Natural killer cell (primary cell): Measurements from ENCODE around the gene ARL11. TPM values are rescaled to one million over a fixed set of nuclear protein-coding genes. Genes with fewer than 3 reads are reported as not detected.
"Not testable (repeated sequence)": the region's sequence is repeated elsewhere in the genome, so short reads cannot be mapped to it uniquely, and the experiment has no call there.

Source experiments
- ATAC-seq, 3 donors: fragments of 150-1000 bp in 2 of 3; fragments of 200-7000 bp in 1 of 3; cut with Tn5 transposase; 1 replicate in 1 of 3; 2 replicates in 2 of 3; pipeline ENCODE4 v1.10.0; 2021; ENCODE audit warnings: mild to moderate bottlenecking in 2 of 3, moderate library complexity in 2 of 3
- DNase-seq, 2 donors: peaks; one replicate each; pipeline versions ENCODE4 v3.0.0 to v3.0.0-alpha.2; 2013 to 2021; ENCODE audit warnings: mixed read lengths in 1 of 2
- H3K27ac ChIP-seq: one replicate; pipeline ENCODE4 v1.5.1; 2013; ENCODE audit warnings: mild to moderate bottlenecking, low read length
- H3K27me3 ChIP-seq: one replicate; pipeline ENCODE4 v1.6.1; 2013; ENCODE audit warnings: low read length; ENCODE audit not compliant: control insufficient read depth, insufficient read depth
- H3K36me3 ChIP-seq: one replicate; pipeline ENCODE4 v1.6.1; 2013; ENCODE audit warnings: low read length; ENCODE audit not compliant: control insufficient read depth, insufficient read depth
- H3K4me1 ChIP-seq: one replicate; pipeline ENCODE4 v1.6.1; 2013; ENCODE audit warnings: low read length; ENCODE audit not compliant: control insufficient read depth, insufficient read depth
- H3K4me3 ChIP-seq: one replicate; pipeline ENCODE4 v1.5.1; 2013; ENCODE audit warnings: low read length
- H3K9me3 ChIP-seq: one replicate; pipeline ENCODE4 v1.6.1; 2013; ENCODE audit warnings: low read length; ENCODE audit not compliant: control insufficient read depth, insufficient read depth
- H3K27ac Mint-ChIP-seq, 2 donors: one replicate each; pipeline ENCODE4 v1.8.0; 2022; ENCODE audit warnings: mild to moderate bottlenecking in 2 of 2, mixed read lengths in 2 of 2, moderate library complexity in 1 of 2
- H3K27me3 Mint-ChIP-seq, 2 donors: one replicate each; pipeline ENCODE4 v1.8.0; 2022; ENCODE audit warnings: low read depth in 2 of 2, mixed read lengths in 2 of 2
- H3K36me3 Mint-ChIP-seq: one replicate; pipeline ENCODE4 v1.8.0; 2022; ENCODE audit warnings: mixed read lengths
- H3K4me1 Mint-ChIP-seq, 2 donors: one replicate each; pipeline ENCODE4 v1.8.0; 2022; ENCODE audit warnings: mixed read lengths in 2 of 2
- H3K4me3 Mint-ChIP-seq: one replicate; pipeline ENCODE4 v1.8.0; 2022; ENCODE audit warnings: mild to moderate bottlenecking, moderate library complexity, mixed read lengths
- H3K9me3 Mint-ChIP-seq, 2 donors: one replicate each; pipeline ENCODE4 v1.8.0; 2022; ENCODE audit warnings: mixed read lengths in 2 of 2
- WGBS: methylation state at CpG from one replicate; pipeline ENCODE4 v1.1.7; 2013; ENCODE audit warnings: missing lambda C conversion rate; ENCODE audit not compliant: insufficient coverage; 5-methylcytosine and 5-hydroxymethylcytosine counted together
- intact Hi-C: fragments of 100-400 bp; cut with micrococcal nuclease; formaldehyde crosslinking; loops from one replicate; pipeline ENCODE4 v1.14.2; 2022
- total RNA-seq, 4 donors: library from RNA; stranded (reverse); fragments of 120-200 nt in 1 of 4; gene quantifications; one replicate each; pipeline versions ENCODE4 v1.2.3 to v1.2.4, GENCODE V29; 2013 to 2022
- TF ChIP-seq, protein P1 (sequence below): fragments of 200-600 bp; IDR thresholded peaks from one replicate; pipeline ENCODE4 v1.8.0; 2022; ENCODE audit warnings: antibody characterized with exemption

ARL11 gene
- total RNA-seq, 3 donors from 2014 or later (not counting 1 experiment from before 2014, with no cell fraction given): 0.48 to 1.5 (median 0.61) TPM

DNA sequence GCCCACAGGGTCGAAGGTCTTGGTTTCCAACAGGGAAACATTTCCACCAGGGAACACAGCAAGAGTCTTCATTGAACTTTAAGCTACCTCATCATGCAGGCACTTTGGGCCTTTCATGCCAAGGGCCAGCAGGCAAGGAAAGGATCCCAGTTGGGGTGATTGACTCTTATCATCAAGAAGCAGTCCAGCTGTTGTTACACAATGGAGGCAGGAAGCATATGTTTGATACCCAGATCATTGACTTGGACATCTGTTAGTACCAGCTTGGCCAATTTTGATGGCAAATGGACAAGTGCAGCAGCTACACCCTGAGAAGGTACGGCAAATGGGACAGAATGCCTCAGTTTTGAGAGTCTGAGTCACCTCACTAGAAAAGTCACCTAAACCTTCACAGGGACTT, 32.1 kb upstream of the ARL11 start:
- no peak overlapping the region for H3K4me3 ChIP-seq
- no peaks in the 10 kb centered on the region for H3K4me1 ChIP-seq
- DNase-seq (no peak), ATAC-seq (no peak)
- Mint-ChIP-seq H3K9me3 (no peaks in the 10 kb centered on the region), H3K36me3 (no peaks in the 10 kb centered on the region), H3K27me3 (peaks cover 0 to 3% of the 10 kb centered on the region in 2 donors), H3K4me1 (no peaks in the 10 kb centered on the region), H3K4me3 (no peak overlapping the region), H3K27ac (no peak overlapping the region)
- no peaks in the 10 kb centered on the region for H3K36me3 ChIP-seq
- H3K27ac ChIP-seq: no peak overlapping the region
- H3K9me3 ChIP-seq: no peaks in the 10 kb centered on the region
- 69% methylated on average over 2 of the region's 2 CpGs for WGBS
- H3K27me3 ChIP-seq: no peaks in the 10 kb centered on the region
- intact Hi-C loops: no loop called here
- TF ChIP-seq, protein P1, sequence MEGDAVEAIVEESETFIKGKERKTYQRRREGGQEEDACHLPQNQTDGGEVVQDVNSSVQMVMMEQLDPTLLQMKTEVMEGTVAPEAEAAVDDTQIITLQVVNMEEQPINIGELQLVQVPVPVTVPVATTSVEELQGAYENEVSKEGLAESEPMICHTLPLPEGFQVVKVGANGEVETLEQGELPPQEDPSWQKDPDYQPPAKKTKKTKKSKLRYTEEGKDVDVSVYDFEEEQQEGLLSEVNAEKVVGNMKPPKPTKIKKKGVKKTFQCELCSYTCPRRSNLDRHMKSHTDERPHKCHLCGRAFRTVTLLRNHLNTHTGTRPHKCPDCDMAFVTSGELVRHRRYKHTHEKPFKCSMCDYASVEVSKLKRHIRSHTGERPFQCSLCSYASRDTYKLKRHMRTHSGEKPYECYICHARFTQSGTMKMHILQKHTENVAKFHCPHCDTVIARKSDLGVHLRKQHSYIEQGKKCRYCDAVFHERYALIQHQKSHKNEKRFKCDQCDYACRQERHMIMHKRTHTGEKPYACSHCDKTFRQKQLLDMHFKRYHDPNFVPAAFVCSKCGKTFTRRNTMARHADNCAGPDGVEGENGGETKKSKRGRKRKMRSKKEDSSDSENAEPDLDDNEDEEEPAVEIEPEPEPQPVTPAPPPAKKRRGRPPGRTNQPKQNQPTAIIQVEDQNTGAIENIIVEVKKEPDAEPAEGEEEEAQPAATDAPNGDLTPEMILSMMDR: no peak

DNA sequence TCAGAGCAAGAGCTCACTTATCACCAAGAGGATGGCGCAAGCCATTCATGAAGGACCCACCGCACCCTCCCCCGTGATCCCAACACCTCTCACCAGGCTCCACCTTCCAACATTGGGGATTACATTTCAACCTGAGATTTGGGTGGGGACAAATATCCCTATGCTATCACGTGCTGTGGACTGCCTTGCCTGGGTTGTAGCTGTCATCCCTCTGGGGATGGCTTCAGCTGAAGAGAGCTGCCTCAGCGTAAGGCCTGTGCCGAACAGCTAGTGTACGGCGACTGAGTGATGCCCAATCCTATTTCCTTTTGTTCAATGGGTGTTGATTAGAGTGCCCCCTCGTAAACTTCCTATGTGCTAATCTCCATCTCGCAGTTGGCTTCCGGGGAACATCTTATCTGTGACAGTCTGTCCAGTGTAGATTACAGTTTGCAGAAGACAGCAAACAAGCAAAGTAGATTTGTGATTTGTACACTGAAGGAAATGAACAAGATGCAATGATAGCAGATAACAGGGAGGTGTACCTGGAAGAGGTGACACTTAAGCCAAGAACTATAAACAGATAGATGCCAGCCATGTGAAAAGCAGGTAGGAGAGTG, 31.2 kb upstream of the ARL11 start:
- Mint-ChIP-seq H3K27ac (no peak overlapping the region), H3K36me3 (no peaks in the 10 kb centered on the region), H3K27me3 (peaks cover 0 to 3% of the 10 kb centered on the region in 2 donors), H3K4me3 (no peak overlapping the region), H3K9me3 (no peaks in the 10 kb centered on the region), H3K4me1 (no peaks in the 10 kb centered on the region)
- peak in 1 of 3 donors; percentile 76 for ATAC-seq
- 93% methylated on average over 11 of the region's 11 CpGs for WGBS
- Histone ChIP-seq H3K9me3 (no peaks in the 10 kb centered on the region), H3K4me3 (no peak overlapping the region), H3K27ac (no peak overlapping the region), H3K27me3 (no peaks in the 10 kb centered on the region), H3K4me1 (no peaks in the 10 kb centered on the region), H3K36me3 (no peaks in the 10 kb centered on the region)
- TF ChIP-seq, protein P1: no peak
- intact Hi-C loops: no loop called here
- no peak for DNase-seq

DNA sequence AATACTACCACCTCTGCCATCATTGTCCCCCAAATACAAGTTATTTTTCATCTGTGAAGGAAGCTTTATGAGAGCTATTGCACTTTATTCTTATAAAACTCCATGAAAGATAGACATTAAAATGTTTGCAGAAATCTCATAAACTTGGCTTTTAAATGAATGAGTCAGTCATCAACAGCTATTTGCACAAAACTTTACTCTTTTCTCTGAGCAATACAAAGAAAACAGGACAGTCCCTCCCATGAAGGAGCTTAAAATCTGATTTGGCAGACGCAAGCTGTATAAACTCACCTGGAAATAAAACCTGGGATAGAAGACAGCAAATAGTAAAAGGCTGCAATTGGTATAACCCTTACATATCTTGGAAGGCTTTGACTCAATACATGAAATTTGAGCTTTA, 26.3 kb upstream of the ARL11 start:
- H3K9me3 ChIP-seq: no peaks in the 10 kb centered on the region
- DNase-seq (no peak), ATAC-seq (no peak)
- no peak overlapping the region for H3K4me3 Mint-ChIP-seq
- intact Hi-C loops: no loop called here
- WGBS: 89% methylated on average over 1 of the region's 1 CpG
- no peak overlapping the region for H3K4me3 ChIP-seq
- peaks cover 0 to 3% of the 10 kb centered on the region in 2 donors for H3K27me3 Mint-ChIP-seq
- H3K27me3 ChIP-seq: no peaks in the 10 kb centered on the region
- H3K36me3 ChIP-seq: no peaks in the 10 kb centered on the region
- TF ChIP-seq, protein P1: no peak
- no peaks in the 10 kb centered on the region for H3K36me3 Mint-ChIP-seq
- H3K27ac ChIP-seq: no peak overlapping the region
- peaks cover 4 to 5% of the 10 kb centered on the region in 2 donors for H3K4me1 Mint-ChIP-seq
- H3K9me3 Mint-ChIP-seq: no peaks in the 10 kb centered on the region
- H3K27ac Mint-ChIP-seq: no peak overlapping the region
- H3K4me1 ChIP-seq: peaks cover 5% of the 10 kb centered on the region

DNA sequence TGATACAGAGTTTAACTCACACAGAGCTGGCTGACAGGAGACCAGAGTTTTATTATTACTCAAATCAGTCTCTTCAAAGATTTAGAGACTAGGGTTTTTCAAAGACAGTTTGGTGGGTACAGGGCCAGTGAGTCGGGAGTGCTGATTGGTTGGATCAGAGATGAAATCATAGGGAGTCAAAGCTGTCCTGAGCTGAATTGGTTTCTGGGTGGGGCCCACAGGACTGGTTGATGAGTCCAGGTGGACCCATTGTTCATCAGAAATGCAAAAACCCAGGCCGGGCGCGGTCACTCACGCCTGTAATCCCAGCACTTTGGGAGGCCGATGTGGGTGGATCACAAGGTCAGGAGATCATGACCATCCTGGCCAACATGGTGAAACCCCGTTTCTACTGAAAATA, 25.7 kb upstream of the ARL11 start:
- H3K36me3 Mint-ChIP-seq, H3K4me1 ChIP-seq, H3K36me3 ChIP-seq, H3K4me1 Mint-ChIP-seq, H3K27me3 ChIP-seq, H3K4me3 Mint-ChIP-seq, H3K9me3 ChIP-seq, DNase-seq, H3K27ac ChIP-seq, ATAC-seq, H3K27me3 Mint-ChIP-seq, H3K27ac Mint-ChIP-seq, H3K9me3 Mint-ChIP-seq, H3K4me3 ChIP-seq, intact Hi-C loops: not testable (repeated sequence)
- WGBS: 94% methylated on average over 7 of the region's 7 CpGs
